Fibroblast of villous mesenchyme (primary cell): ENCODE data around the gene NR4A3. TPM values are rescaled to one million over a fixed set of nuclear protein-coding genes. Genes with fewer than 3 reads are reported as not detected.

ENCODE experiments used
- DNase-seq: peaks from one replicate; pipeline ENCODE4 v3.0.0-alpha.2; 2010; ENCODE audit warnings: low read depth
- H3K4me3 ChIP-seq: 2 replicates; pipeline ENCODE4 v1.5.1; 2011; ENCODE audit warnings: low read depth, mild to moderate bottlenecking, low read length
- CTCF ChIP-seq: IDR thresholded peaks from 2 replicates; pipeline ENCODE4 v1.5.1; 2012; ENCODE audit warnings: low read depth, mild to moderate bottlenecking, low read length; ENCODE audit not compliant: insufficient read depth
- total RNA-seq: library from RNA; depleted of rRNA; stranded (reverse); fragments of >200 nt; gene quantifications from 2 replicates; pipeline ENCODE4 v1.2.3, GENCODE V29; 2012

The NR4A3 gene
- total RNA-seq, 1 donor = under 0.01 TPM

- peak within 1 kb of the TSS; percentile 82 for H3K4me3 ChIP-seq
- no peak for TF ChIP-seq CTCF
- DNase-seq = peak; percentile 86
Measured at GRCh38 chr9:99906403-99907207, 84.9 kb downstream of the NR4A3 start, which contains the start of gene STX17. STX17 (plus strand) TSS chr9:99906654; CDS start chr9:99915240, 8,586 bp downstream.

- H3K4me3 ChIP-seq = peak overlapping the region; percentile 82
- no peak for TF ChIP-seq CTCF
- DNase-seq = no peak
Measured at GRCh38 chr9:99907208-99907532, 85.5 kb downstream of the NR4A3 start.

- DNase-seq = no peak
- no peak overlapping the region for H3K4me3 ChIP-seq
- TF ChIP-seq CTCF = no peak
Measured at GRCh38 chr9:99911600-99911999, 89.9 kb downstream of the NR4A3 start.

Other genes with a start within 250 kb of the NR4A3 start
- gene STX17, start 84.8 kb downstream of the NR4A3 start, total RNA-seq = 23.5 and 35.0 TPM in 2 replicates